HCT116 (cell line): ENCODE results near the gene BAIAP2. TPM values are rescaled to one million over a fixed set of nuclear protein-coding genes. Genes with fewer than 3 reads are reported as not detected.

Experiments used
- ATAC-seq: fragments of 200-7000 bp; cut with Tn5 transposase; 2 replicates; pipeline ENCODE4 v1.9.1; 2020; ENCODE audit warnings: mild to moderate bottlenecking, moderate library complexity
- BruUV-seq: library from RNA; stranded (reverse); fragments of 400-500 nt; replicated peaks from 2 replicates; lab custom pipeline; 2021; lab: Mats Ljungman, UMichigan
- CTCF ChIA-PET: fragments of 300-600 bp; sonication (Branson Sonifier 250); formaldehyde crosslinking; loops from one replicate; lab custom pipeline; 2021; ENCODE audit warnings: antibody characterized with exemption; lab: Charles Lee
- POLR2A ChIA-PET: fragments of 300-600, 350-600 bp; sonication (Branson Sonifier 250); formaldehyde crosslinking; loops from one replicate; lab custom pipeline; 2021; ENCODE audit warnings: antibody characterized with exemption; lab: Charles Lee
- RAD21 ChIA-PET, 2 experiments: fragments of 300-600 bp; sonication (Branson Sonifier 250); formaldehyde crosslinking; loops; one replicate each; lab custom pipeline; 2023; ENCODE audit warnings: low total read pairs in 2 of 2; ENCODE audit not compliant: uncharacterized antibody in 2 of 2, unreplicated experiment in 2 of 2, low non-redundant PET in 1 of 2; lab: Charles Lee
- DNase-seq: peaks from one replicate; pipeline ENCODE4 v3.0.0-alpha.2; 2010; ENCODE audit warnings: low read depth, low spot score
- H2AFZ ChIP-seq: fragments of 200-600 bp; shearing (Covaris generic), sonication (generic); 2 replicates; pipeline ENCODE4 v1.6.1; 2017; ENCODE audit warnings: low read depth, mixed run types, mixed read lengths, antibody characterized with exemption, low read length; ENCODE audit not compliant: poor library complexity, severe bottlenecking
- H3K27ac ChIP-seq: 2 replicates; pipeline ENCODE4 v1.5.1; 2012; ENCODE audit warnings: low read depth, low read length
- H3K27me3 ChIP-seq: fragments of 200-600 bp; sonication (generic); 2 replicates; pipeline ENCODE4 v1.6.1; 2016; ENCODE audit warnings: mixed run types, low read length, mixed read lengths; ENCODE audit not compliant: insufficient read depth
- H3K36me3 ChIP-seq, 2 experiments: fragments of 200-500 bp in 1 of 2; fragments of 200-600 bp in 1 of 2; sonication (Bioruptor generic) in 1 of 2; sonication (generic) in 1 of 2; 2 replicates each; pipeline versions ENCODE4 v1.5.1 to v1.6.1; 2014 to 2016; ENCODE audit warnings: low read length in 2 of 2, inconsistent platforms in 1 of 2, mixed read lengths in 1 of 2, mixed run types in 1 of 2; ENCODE audit not compliant: insufficient read depth in 2 of 2, control insufficient read depth in 1 of 2
- H3K4me1 ChIP-seq, 2 experiments: fragments of 200-600 bp in 1 of 2; sonication (generic) in 1 of 2; 2 replicates each; pipeline versions ENCODE4 v1.5.1 to v1.6.1; 2012 to 2017; ENCODE audit warnings: low read length in 2 of 2, inconsistent platforms in 1 of 2, mild to moderate bottlenecking in 1 of 2, mixed read lengths in 1 of 2, mixed run types in 1 of 2, moderate library complexity in 1 of 2; ENCODE audit not compliant: insufficient read depth in 2 of 2, control insufficient read depth in 1 of 2
- H3K4me2 ChIP-seq: fragments of 200-600 bp; sonication (generic); 2 replicates; pipeline ENCODE4 v1.6.1; 2017; ENCODE audit warnings: mixed run types, low read length, mixed read lengths
- H3K4me3 ChIP-seq, 2 experiments: fragments of 200-600 bp in 1 of 2; sonication (generic) in 1 of 2; replicated peaks in 1 of 2; 2 replicates each; pipeline ENCODE4 v1.5.1; 2011 to 2016; ENCODE audit warnings: low read length in 2 of 2, control low read depth in 1 of 2, low read depth in 1 of 2, mild to moderate bottlenecking in 1 of 2, mixed read lengths in 1 of 2, mixed run types in 1 of 2
- H3K79me2 ChIP-seq: fragments of 200-600 bp; sonication (generic); 2 replicates; pipeline ENCODE4 v1.6.1; 2017; ENCODE audit warnings: mild to moderate bottlenecking, mixed run types, low read length, moderate library complexity, mixed read lengths; ENCODE audit not compliant: insufficient read depth
- H3K9ac ChIP-seq: fragments of 200-600 bp; sonication (generic); 2 replicates; pipeline ENCODE4 v1.6.1; 2016; ENCODE audit warnings: low read length, mixed read lengths
- H3K9me2 ChIP-seq: fragments of 200-600 bp; sonication (generic), shearing (Covaris generic); 2 replicates; pipeline ENCODE4 v1.6.1; 2017; ENCODE audit warnings: mixed run types, mild to moderate bottlenecking, moderate library complexity; ENCODE audit not compliant: insufficient read depth
- H3K9me3 ChIP-seq, 2 experiments: fragments of 200-500 bp in 1 of 2; fragments of 200-600 bp in 1 of 2; sonication (Bioruptor generic) in 1 of 2; sonication (generic) in 1 of 2; 2 replicates each; pipeline ENCODE4 v1.6.1; 2014 to 2017; ENCODE audit warnings: low read length in 2 of 2, mixed read lengths in 2 of 2, inconsistent platforms in 1 of 2, low read depth in 1 of 2, mild to moderate bottlenecking in 1 of 2, mixed run types in 1 of 2, moderate library complexity in 1 of 2; ENCODE audit not compliant: control insufficient read depth in 1 of 2, insufficient read depth in 1 of 2
- H4K20me1 ChIP-seq: fragments of 200-600 bp; sonication (generic), shearing (Covaris generic); 2 replicates; pipeline ENCODE4 v1.6.1; 2017; ENCODE audit warnings: mixed run types, mild to moderate bottlenecking, moderate library complexity; ENCODE audit not compliant: insufficient read depth
- CEBPB ChIP-seq: IDR thresholded peaks from 2 replicates; pipeline ENCODE4 v1.6.1; 2012; ENCODE audit warnings: low read depth
- EGR1 ChIP-seq: IDR thresholded peaks from 2 replicates; pipeline ENCODE4 v1.6.1; 2012; ENCODE audit warnings: low read depth
- ELF1 ChIP-seq: IDR thresholded peaks from 2 replicates; pipeline ENCODE4 v1.6.1; 2012; ENCODE audit warnings: low read depth, borderline replicate concordance
- EZH2 ChIP-seq: fragments of 200-600 bp; sonication (generic); IDR thresholded peaks from 2 replicates; pipeline ENCODE4 v1.6.1; 2017; ENCODE audit warnings: antibody characterized with exemption, mixed run types
- FOSL1 ChIP-seq: IDR thresholded peaks from 2 replicates; pipeline ENCODE4 v1.6.1; 2012; ENCODE audit warnings: low read depth
- JUND ChIP-seq: IDR thresholded peaks from 2 replicates; pipeline ENCODE4 v1.6.1; 2012
- POLR2AphosphoS5 ChIP-seq: IDR thresholded peaks from 2 replicates; pipeline ENCODE4 v1.6.1; 2011; ENCODE audit warnings: mild to moderate bottlenecking, low read depth, low read length, moderate library complexity
- RAD21 ChIP-seq: IDR thresholded peaks from 2 replicates; pipeline ENCODE4 v1.6.1; 2012; ENCODE audit warnings: low read depth, mild to moderate bottlenecking
- SIN3A ChIP-seq: IDR thresholded peaks from 2 replicates; pipeline ENCODE4 v1.6.1; 2012; ENCODE audit warnings: low read depth
- TCF7L2 ChIP-seq: IDR thresholded peaks from 2 replicates; pipeline ENCODE4 v1.7.0; 2011; ENCODE audit warnings: borderline replicate concordance, inconsistent platforms; ENCODE audit not compliant: insufficient read depth, insufficient read length; ENCODE audit errors: extremely low read depth
- YY1 ChIP-seq: IDR thresholded peaks from 2 replicates; pipeline ENCODE4 v1.6.1; 2011; ENCODE audit warnings: low read length, low read depth, moderate library complexity, mild to moderate bottlenecking; ENCODE audit not compliant: insufficient replicate concordance; ENCODE audit errors: extremely low read depth
- intact Hi-C: fragments of 100-400 bp; cut with micrococcal nuclease; formaldehyde crosslinking; loops from 2 replicates; pipeline ENCODE4 v1.10.0; 2022
- total RNA-seq: library from RNA; stranded (reverse); gene quantifications from one replicate; pipeline ENCODE4 v1.2.1, GENCODE V29; 2021; ENCODE audit not compliant: unreplicated experiment
- TF ChIP-seq, protein P1 (sequence below), 3 experiments: fragments of 200-600 bp in 1 of 3; sonication (generic) in 1 of 3; IDR thresholded peaks in 2 of 3; conservative IDR thresholded peaks in 1 of 3; 2 replicates each; pipeline ENCODE4 v1.5.1; 2012 to 2017; ENCODE audit warnings: low read depth in 2 of 3, low read length in 2 of 3, antibody characterized with exemption in 1 of 3, borderline replicate concordance in 1 of 3, control low read depth in 1 of 3, mild to moderate bottlenecking in 1 of 3, mixed read lengths in 1 of 3, mixed run types in 1 of 3, moderate library complexity in 1 of 3; ENCODE audit not compliant: insufficient read depth in 1 of 3
- TF ChIP-seq, protein P2 (sequence below): IDR thresholded peaks from 2 replicates; pipeline ENCODE4 v1.6.1; 2011; ENCODE audit warnings: mild to moderate bottlenecking, low read length, moderate library complexity; ENCODE audit not compliant: insufficient replicate concordance; ENCODE audit errors: extremely low read depth
- TF ChIP-seq, protein P3 (sequence below): IDR thresholded peaks from 2 replicates; pipeline ENCODE4 v1.6.1; 2012

BAIAP2 gene
- total RNA-seq, 1 experiment from 2014 or later, result 105 TPM

DNA sequence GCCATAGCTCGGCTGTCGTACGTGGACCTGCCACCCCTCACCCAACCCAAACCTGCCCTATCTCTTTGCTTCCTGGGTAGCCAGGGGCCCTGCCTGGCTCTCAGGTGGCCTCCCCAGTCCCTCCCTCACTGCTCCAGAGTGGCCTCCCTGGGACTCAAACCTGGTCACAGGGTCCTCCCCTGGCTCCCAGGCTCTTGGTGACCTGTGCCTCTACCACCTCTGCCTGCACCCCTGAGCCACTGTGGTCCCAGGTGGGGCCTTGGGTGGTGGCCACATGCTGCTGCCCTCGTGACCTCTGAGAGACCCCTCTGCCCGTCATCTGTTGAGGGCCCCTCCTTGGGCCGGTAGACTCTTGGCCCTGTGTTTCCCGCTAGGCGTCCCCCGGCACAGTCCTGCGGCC is 65.7 kb downstream of the BAIAP2 start:
- Histone ChIP-seq H3K36me3 (peaks cover 12 to 35% of the 10 kb centered on the region in 2 experiments; a peak in 3 of 4 replicates), H3K27ac (peak overlapping the region; percentile 30; the same call in 1 of the 2 replicates), H3K9ac (no peak overlapping the region), H3K4me3 (no peak overlapping the region), H3K27me3 (no peaks in the 10 kb centered on the region), H3K4me2 (no peak overlapping the region), H3K9me3 (no peaks in the 10 kb centered on the region), H3K79me2 (peaks cover 13% of the 10 kb centered on the region; the same call in 1 of the 2 replicates), H3K4me1 (peaks cover 37 to 51% of the 10 kb centered on the region in 2 experiments), H4K20me1 (no peaks in the 10 kb centered on the region), H2AFZ (no peak overlapping the region), H3K9me2 (no peaks in the 10 kb centered on the region)
- ATAC-seq, result no peak
- ChIA-PET POLR2A (no interaction called here), CTCF (no interaction called here), RAD21 (no interaction called here)
- no peak for DNase-seq
- BruUV-seq, result no TSS peak
- intact Hi-C loops, result loop anchor here (1.0 to 2.0 kb wide), 3 partner anchors 66 to 109 kb away; partner anchors contain the start of genes BAIAP2 and CHMP6
- TF ChIP-seq EGR1 (no peak), CEBPB (no peak), RAD21 (no peak), ELF1 (no peak)

DNA sequence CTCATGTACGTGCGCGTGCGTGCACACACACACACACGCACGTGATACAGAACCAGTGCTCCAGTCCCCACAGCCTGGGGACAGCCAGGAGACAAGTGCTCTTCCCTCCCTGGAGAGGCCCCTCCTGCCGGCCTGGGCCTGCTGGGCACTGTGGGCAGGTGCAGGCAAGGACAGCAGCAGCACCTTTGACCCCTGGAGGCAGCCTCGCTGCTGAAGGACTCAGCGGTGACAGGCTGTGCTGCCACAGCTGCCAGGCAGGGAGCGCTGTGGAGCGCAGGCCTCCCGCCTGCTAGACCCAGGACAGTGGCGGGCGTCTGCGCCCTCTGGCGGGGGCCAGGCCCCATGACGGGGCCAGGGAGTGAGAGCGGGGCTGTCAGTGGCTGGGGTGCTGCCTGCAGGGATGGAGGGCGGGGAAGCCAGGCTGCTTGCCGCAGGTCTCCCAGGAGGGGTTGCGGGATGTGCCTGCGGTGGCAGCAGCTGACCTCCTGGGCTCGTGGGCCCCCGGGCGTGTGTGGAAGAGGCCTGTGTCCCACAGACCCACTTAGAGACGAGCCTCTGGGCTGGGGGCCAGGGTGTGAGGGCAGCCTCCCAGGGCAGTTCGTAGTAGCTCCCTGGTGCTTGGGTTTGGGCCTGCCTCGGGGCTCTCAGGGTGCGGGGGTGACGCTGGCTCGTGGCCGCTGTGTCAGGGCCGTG is 66.8 kb downstream of the BAIAP2 start:
- ATAC-seq, result peak; percentile 78
- POLR2A ChIA-PET, result no interaction called here

More for the DNA sequence above, 66.8 kb downstream of the BAIAP2 start:
- peak overlapping the region; percentile 17; the same call in 1 of the 2 replicates for H3K4me2 ChIP-seq
- ChIA-PET CTCF (interaction anchor here (0.6 to 1.6 kb wide), 5 partner anchors 23 to 674 kb away, joined by 3 to 11 read pairs (median 3); no protein-coding TSS in a partner anchor), RAD21 (interaction anchor here (0.9 to 1.3 kb wide), 4 partner anchors 52 to 113 kb away, joined by 3 to 4 read pairs (median 3); no protein-coding TSS in a partner anchor)
- intact Hi-C loops, result loop anchor here (1.0 to 2.0 kb wide), 3 partner anchors 67 to 110 kb away; partner anchors contain the start of genes BAIAP2 and CHMP6
- DNase-seq, result peak; percentile 75
- no peak overlapping the region for H2AFZ ChIP-seq
- peak overlapping the region; percentile 30; the same call in 1 of the 2 replicates for H3K27ac ChIP-seq
- no peaks in the 10 kb centered on the region for H3K9me3 ChIP-seq
- H3K4me3 ChIP-seq, result no peak overlapping the region
- H3K79me2 ChIP-seq, result peaks cover 3% of the 10 kb centered on the region; the same call in 1 of the 2 replicates
- H3K27me3 ChIP-seq, result no peaks in the 10 kb centered on the region
- BruUV-seq, result no TSS peak
- peaks cover 26 to 40% of the 10 kb centered on the region in 2 experiments for H3K4me1 ChIP-seq
- no peak overlapping the region for H3K9ac ChIP-seq
- H3K9me2 ChIP-seq, result no peaks in the 10 kb centered on the region
- TF ChIP-seq, protein P1, sequence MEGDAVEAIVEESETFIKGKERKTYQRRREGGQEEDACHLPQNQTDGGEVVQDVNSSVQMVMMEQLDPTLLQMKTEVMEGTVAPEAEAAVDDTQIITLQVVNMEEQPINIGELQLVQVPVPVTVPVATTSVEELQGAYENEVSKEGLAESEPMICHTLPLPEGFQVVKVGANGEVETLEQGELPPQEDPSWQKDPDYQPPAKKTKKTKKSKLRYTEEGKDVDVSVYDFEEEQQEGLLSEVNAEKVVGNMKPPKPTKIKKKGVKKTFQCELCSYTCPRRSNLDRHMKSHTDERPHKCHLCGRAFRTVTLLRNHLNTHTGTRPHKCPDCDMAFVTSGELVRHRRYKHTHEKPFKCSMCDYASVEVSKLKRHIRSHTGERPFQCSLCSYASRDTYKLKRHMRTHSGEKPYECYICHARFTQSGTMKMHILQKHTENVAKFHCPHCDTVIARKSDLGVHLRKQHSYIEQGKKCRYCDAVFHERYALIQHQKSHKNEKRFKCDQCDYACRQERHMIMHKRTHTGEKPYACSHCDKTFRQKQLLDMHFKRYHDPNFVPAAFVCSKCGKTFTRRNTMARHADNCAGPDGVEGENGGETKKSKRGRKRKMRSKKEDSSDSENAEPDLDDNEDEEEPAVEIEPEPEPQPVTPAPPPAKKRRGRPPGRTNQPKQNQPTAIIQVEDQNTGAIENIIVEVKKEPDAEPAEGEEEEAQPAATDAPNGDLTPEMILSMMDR (IDR thresholded peaks at IDR 0.05 in 2 of 3, conservative IDR thresholded peaks at IDR 0.05 in 1 of 3; ENCODE audit: borderline replicate concordance in 1 of 3, insufficient read depth in 1 of 3, low read depth in 2 of 3, low read length in 2 of 3), result peak in 2 of 3 experiments; percentile 100; a peak in 4 of 6 replicates
- TF ChIP-seq, protein P2, sequence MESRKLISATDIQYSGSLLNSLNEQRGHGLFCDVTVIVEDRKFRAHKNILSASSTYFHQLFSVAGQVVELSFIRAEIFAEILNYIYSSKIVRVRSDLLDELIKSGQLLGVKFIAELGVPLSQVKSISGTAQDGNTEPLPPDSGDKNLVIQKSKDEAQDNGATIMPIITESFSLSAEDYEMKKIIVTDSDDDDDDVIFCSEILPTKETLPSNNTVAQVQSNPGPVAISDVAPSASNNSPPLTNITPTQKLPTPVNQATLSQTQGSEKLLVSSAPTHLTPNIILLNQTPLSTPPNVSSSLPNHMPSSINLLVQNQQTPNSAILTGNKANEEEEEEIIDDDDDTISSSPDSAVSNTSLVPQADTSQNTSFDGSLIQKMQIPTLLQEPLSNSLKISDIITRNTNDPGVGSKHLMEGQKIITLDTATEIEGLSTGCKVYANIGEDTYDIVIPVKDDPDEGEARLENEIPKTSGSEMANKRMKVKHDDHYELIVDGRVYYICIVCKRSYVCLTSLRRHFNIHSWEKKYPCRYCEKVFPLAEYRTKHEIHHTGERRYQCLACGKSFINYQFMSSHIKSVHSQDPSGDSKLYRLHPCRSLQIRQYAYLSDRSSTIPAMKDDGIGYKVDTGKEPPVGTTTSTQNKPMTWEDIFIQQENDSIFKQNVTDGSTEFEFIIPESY, result no peak
- TF ChIP-seq YY1, result peak; percentile 54
- TF ChIP-seq FOSL1, result no peak
- 0 out of 2 replicates have a peak, but pooled peaks have one; percentile 43 for TF ChIP-seq POLR2AphosphoS5
- peak; percentile 35 for TF ChIP-seq TCF7L2
- TF ChIP-seq EZH2, result no peak
- no peak for TF ChIP-seq JUND
- TF ChIP-seq, protein P3, sequence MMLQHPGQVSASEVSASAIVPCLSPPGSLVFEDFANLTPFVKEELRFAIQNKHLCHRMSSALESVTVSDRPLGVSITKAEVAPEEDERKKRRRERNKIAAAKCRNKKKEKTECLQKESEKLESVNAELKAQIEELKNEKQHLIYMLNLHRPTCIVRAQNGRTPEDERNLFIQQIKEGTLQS, result no peak
- TF ChIP-seq SIN3A, result no peak
- TF ChIP-seq, all 23 proteins: peak for 4
- H3K36me3 ChIP-seq, result peaks cover 16 to 44% of the 10 kb centered on the region in 2 experiments; a peak in 3 of 4 replicates
- no peaks in the 10 kb centered on the region for H4K20me1 ChIP-seq
